Fibroblast of villous mesenchyme (primary cell): Measurements from ENCODE around the gene ZNF48. TPM values are rescaled to one million over a fixed set of nuclear protein-coding genes. Genes with fewer than 3 reads are reported as not detected.
A peak's percentile ranks its signal among the peaks of the same experiment; 100 is the strongest.

Experiments
- DNase-seq: peaks from one replicate; pipeline ENCODE4 v3.0.0-alpha.2; 2010; ENCODE audit warnings: low read depth
- H3K4me3 ChIP-seq: 2 replicates; pipeline ENCODE4 v1.5.1; 2011; ENCODE audit warnings: low read depth, mild to moderate bottlenecking, low read length
- CTCF ChIP-seq: IDR thresholded peaks from 2 replicates; pipeline ENCODE4 v1.5.1; 2012; ENCODE audit warnings: low read depth, mild to moderate bottlenecking, low read length; ENCODE audit not compliant: insufficient read depth
- total RNA-seq: library from RNA; depleted of rRNA; stranded (reverse); fragments of >200 nt; gene quantifications from 2 replicates; pipeline ENCODE4 v1.2.3, GENCODE V29; 2012

Gene ZNF48
- total RNA-seq, 1 donor: 10.4 TPM

GRCh38 chr16:30368122-30368791 is 27.0 kb upstream of the ZNF48 start:
- TF ChIP-seq CTCF: no peak
- peak; percentile 49 for DNase-seq
- H3K4me3 ChIP-seq: peak overlapping the region; percentile 79

- no peak for DNase-seq
- no peak for TF ChIP-seq CTCF
- H3K4me3 ChIP-seq: peak overlapping the region; percentile 79
These were observed 26.5 kb upstream of the ZNF48 start for GRCh38 chr16:30368792-30369090.

GRCh38 chr16:30369091-30369937 is 25.9 kb upstream of the ZNF48 start:
- TF ChIP-seq CTCF: no peak
- H3K4me3 ChIP-seq: peak overlapping the region; percentile 79
- DNase-seq: no peak

- no peak for TF ChIP-seq CTCF
- no peak for DNase-seq
- peak overlapping the region; percentile 79 for H3K4me3 ChIP-seq
These were observed 25.2 kb upstream of the ZNF48 start for GRCh38 chr16:30369938-30370455.

- TF ChIP-seq CTCF: peak; percentile 37
- peak within 1 kb of the TSS; percentile 79 for H3K4me3 ChIP-seq
- peak; percentile 100 for DNase-seq
These were observed 24.6 kb upstream of the ZNF48 start, which contains the start of gene TBC1D10B for GRCh38 chr16:30370456-30371247. TBC1D10B (minus strand) TSS chr16:30370494; CDS start chr16:30370183, 311 bp downstream.

- H3K4me3 ChIP-seq: peak overlapping the region; percentile 62
- no peak for DNase-seq
- TF ChIP-seq CTCF: no peak
These were observed 23.9 kb upstream of the ZNF48 start for GRCh38 chr16:30371248-30371816.
